DOHH2 (cell line): ENCODE data around the gene GYS1.

Experiments
- EZH2phosphoT487 ChIP-seq: fragments of 200-600 bp; sonication (generic); IDR thresholded peaks from 2 replicates; pipeline ENCODE4 v1.6.1; 2017; ENCODE audit warnings: borderline replicate concordance, mild to moderate bottlenecking, antibody characterized with exemption, low read length, moderate library complexity, mixed read lengths
- TF ChIP-seq, protein P1 (sequence below): fragments of 200-600 bp; sonication (generic); IDR thresholded peaks from one replicate; pipeline ENCODE4 v1.5.1; 2014; ENCODE audit warnings: antibody characterized with exemption, mild to moderate bottlenecking, low read depth, low read length; ENCODE audit not compliant: poor library complexity, severe bottlenecking

DNA sequence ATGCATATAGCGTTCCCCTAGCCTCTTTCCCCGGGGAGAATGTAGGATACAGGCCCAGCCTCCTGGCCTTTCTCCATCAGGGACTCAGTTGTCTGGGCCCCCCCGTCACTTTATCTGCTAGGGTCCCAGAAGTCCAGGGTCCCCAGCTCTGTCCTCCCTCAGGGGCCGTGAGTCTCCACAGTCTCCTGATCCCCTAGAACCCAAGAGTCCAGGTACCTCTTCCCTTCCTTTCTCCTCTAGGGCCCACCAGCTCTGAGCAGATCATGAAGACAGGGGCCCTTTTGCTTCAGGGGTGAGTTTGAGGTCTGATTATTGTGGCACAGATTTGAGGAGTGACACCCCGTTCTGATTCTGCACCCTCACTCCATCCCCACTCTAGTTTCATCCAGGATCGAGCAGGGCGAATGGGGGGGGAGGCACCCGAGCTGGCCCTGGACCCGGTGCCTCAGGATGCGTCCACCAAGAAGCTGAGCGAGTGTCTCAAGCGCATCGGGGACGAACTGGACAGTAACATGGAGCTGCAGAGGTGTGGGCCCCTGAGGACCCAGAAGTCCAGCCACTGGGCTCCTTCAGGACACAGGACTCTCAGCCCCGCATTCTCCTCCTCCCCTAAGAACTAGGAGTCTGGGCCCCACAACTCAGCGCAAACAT is 37.7 kb downstream of the GYS1 start:
- TF ChIP-seq, protein P1, sequence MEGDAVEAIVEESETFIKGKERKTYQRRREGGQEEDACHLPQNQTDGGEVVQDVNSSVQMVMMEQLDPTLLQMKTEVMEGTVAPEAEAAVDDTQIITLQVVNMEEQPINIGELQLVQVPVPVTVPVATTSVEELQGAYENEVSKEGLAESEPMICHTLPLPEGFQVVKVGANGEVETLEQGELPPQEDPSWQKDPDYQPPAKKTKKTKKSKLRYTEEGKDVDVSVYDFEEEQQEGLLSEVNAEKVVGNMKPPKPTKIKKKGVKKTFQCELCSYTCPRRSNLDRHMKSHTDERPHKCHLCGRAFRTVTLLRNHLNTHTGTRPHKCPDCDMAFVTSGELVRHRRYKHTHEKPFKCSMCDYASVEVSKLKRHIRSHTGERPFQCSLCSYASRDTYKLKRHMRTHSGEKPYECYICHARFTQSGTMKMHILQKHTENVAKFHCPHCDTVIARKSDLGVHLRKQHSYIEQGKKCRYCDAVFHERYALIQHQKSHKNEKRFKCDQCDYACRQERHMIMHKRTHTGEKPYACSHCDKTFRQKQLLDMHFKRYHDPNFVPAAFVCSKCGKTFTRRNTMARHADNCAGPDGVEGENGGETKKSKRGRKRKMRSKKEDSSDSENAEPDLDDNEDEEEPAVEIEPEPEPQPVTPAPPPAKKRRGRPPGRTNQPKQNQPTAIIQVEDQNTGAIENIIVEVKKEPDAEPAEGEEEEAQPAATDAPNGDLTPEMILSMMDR = no peak
- TF ChIP-seq EZH2phosphoT487 = no peak
